NCI-H510A (cell line): ENCODE data around the gene SARNP.
"Not testable (repeated sequence)": the region's sequence is repeated elsewhere in the genome, so short reads cannot be mapped to it uniquely, and the experiment has no call there.

Experiments
- DNase-seq: peaks from one replicate; lab custom pipeline; 2025; lab: John Stamatoyannopoulos, UW

Gene SARNP, protein sequence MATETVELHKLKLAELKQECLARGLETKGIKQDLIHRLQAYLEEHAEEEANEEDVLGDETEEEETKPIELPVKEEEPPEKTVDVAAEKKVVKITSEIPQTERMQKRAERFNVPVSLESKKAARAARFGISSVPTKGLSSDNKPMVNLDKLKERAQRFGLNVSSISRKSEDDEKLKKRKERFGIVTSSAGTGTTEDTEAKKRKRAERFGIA

DNA sequence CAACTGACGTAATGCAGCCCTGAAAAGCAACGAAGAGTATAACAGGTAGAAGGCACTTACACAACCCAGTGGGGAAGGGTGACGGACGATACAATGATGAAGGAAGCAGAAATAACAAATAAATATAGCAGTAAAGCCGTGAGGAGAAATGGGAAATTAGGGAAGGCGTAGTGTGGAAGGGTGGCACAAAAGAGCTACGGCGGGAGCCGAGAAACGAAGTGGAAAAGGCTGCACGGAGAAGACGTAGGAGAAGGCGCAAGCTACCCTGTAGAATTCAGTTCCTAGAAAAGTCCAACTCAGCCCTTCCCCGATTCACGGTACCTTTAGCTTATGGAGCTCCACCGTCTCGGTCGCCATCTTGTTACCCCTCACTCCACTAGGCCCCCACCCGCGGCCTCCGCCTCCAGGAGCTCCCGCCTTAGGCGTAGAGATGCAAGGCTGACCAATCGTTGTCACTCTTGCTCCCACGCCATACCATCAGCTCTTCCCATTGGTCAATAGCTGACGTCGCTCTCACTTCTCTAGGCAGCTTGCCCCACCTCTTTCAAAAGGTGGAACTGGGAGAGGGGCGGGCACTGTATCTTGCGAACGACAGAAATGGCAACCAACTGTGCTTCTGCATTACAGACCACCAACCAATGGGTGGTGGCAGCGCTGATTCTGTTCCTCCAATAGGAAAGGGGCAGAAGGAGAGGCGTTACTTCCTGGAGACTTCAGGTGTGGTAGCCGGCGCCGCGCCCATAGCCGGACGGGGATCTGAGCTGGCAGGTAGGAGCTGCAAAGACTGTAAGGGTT lies at the start of gene SARNP, which contains the start of gene ORMDL2:
SARNP (minus strand) TSS at position 380 of the 795 bp plus-strand sequence; CDS start at position 357, 23 bp downstream.
ORMDL2 (plus strand) TSS at position 697 of the 795 bp plus-strand sequence. CDS start 959 bp downstream, outside the sequence.
- peak; percentile 98 for DNase-seq

DNA sequence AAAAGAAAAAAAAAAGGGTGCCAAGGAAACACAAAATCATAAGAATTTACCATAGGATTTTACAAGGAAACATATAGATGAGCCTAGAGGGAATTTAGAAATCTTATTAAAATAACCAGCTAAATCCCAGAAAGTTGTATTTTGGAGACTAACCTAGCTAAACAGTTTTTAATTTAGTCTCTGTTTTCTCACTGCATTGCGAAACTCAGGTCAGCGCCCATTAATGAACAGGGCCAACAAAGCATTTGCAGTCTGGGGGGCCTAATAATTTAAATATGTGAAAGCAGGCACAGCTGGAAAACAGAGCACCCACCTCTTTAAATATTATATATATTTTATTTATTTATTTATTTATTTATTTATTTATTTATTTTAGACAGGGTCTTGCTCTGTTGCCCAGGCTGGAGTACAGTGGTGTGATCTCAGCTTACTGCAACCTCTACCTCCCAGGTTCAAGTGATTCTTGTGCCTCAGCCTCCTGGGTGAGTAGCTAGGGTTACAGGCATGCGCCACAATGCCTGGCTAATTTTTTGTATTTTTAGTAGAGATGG lies 49.0 kb upstream of the SARNP start:
- DNase-seq, result not testable (repeated sequence)

GRCh38 chr12:55865327-55865726 lies 47.8 kb upstream of the SARNP start:
- DNase-seq, result no peak

- not testable (repeated sequence) for DNase-seq
Observed at GRCh38 chr12:55862931-55863330, 45.4 kb upstream of the SARNP start.

DNA sequence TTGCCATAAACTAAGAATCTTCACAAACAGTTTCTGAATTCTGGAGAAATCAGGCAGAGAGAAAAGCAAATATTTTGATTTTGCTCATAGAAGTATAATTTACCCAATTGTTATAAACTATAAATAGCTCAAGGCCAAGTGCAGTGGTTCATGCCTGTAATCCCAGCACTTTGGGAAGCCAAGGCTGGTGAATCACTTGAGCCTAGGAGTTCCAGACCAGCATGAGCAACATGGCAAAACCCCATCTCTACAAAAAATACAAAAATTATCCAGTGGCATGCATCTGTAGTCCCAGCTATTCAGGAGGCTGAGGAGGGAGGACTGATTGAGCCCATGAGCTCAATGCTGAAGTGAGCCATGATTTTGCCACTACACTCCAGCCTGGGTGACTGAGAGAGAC lies 44.8 kb upstream of the SARNP start:
- no peak for DNase-seq

DNA sequence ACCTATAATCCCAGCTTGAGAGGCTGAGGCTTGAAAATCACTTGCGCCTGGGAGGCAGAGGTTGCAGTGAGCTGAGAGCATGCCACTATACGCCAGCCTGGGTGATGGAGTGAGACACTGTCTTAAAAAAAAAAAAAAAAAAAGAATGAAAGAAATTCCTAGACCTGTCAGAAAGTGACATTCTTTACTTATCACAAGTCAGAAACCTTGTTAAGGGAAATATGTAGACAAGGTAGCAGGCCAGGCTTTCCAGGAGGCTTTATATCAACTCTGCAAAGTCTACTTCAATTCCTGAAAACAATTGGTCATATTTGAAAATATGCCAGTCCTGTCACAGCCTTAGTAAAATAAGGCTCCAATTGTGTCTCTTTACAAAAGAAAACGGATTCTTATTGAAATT lies 44.3 kb upstream of the SARNP start:
- DNase-seq, result no peak

DNA sequence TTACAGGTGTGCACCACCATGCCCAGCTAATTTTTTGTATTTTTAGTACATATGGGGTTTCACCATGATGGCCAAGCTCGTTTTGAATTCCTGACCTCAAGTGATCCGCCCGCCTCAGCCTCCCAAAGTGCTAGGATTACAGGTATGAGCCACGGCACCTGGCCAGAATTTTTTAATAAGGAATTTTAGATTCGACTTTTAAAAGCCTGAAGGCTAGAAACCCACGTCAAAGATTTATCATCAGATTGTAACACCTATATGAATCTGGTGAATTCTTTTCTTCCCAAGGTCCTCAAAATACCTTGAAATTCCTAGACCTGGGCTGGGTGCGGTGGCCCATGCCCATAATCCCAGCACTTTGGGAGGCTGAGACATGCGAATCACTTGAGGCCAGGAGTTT lies 43.9 kb upstream of the SARNP start:
- no peak for DNase-seq

DNA sequence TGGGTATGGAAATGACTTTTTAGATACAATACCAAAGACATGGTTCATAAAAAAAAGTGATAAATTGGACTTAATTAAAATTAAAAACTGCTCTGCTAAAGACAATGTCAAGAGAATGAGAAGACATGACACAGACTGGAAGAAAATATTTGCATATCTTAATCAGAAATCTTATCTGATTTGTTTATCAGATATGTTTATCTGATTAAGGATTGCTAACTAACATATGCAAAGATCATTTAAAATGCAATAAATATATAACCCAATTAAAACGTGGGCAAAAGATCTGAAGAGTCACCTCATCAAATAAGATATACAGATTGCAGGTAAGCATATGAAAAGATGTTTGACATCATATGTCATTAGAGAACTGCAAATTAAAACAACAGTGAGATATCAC lies 35.2 kb upstream of the SARNP start:
- no peak for DNase-seq

DNA sequence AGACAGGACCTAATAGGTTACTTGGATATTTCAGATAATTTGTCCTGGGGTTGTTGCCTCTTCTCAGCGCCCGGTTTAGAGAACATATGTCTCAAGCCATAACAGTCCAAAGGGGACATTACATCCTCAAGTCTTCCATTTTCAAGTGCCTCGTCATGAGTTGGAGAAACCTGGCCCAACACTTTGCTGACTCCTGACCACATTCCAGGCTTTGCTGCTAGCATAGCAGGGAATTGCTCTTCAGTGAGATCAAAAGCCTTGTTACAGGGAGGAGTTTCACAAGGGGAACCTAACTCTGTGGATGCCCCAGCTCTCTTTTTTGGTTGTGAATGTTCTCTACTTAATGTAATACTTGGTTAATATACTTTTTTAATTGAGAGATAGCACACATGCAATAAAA lies 33.4 kb upstream of the SARNP start:
- no peak for DNase-seq

DNA sequence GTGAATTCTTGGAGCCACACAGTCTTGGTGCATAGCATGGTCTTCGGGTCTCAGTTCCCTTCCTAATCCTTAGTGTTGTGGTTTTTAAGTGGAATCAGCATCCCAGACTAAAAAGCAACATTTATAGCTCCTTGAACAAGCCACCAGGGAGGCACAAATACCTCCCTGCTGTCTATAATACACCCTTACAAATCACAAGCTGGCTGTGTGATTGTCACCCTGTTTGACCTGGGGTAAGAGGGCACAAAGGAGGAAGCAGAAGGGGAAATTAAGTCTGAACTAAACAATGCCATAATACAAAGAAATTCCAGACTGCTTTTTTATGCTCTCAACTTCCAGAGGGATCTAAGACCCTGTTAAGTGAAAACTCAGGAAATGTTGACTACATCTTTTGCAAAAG lies 32.9 kb upstream of the SARNP start:
- no peak for DNase-seq

- no peak for DNase-seq
Observed at GRCh38 chr12:55849616-55850343, 32.3 kb upstream of the SARNP start.

DNA sequence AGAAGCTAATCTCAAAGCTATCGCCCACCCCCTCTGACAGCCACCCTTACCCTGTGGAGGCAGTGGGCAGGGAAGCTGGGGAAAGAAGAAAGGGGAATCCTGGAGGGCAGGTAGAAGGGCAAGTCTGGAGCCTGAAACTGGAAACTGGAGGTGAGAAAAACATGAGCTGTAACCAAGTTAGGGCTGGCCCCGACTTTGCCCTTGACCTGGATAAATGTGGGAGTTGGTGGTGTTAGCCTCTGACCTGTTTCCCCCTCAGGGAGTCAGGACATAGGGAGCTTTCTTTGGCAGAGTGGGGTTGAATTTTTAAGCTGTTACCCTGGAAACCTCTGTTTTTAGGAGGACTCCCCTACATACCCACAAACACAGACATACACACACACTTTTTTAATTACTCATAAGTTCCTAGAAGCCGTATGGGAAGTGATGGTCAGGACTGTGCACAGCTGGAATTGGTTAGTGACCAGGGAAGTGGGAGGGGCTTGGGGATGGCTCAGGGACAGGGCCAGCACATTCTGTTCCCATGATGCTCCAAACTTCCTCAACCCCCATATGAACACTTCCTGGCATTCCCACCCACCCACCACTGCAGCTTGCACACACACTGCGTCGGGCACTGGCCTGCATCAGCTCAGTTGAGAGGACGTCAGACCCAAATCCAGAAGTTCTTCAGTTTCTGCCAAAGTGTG lies 30.2 kb upstream of the SARNP start:
- DNase-seq, result no peak

DNA sequence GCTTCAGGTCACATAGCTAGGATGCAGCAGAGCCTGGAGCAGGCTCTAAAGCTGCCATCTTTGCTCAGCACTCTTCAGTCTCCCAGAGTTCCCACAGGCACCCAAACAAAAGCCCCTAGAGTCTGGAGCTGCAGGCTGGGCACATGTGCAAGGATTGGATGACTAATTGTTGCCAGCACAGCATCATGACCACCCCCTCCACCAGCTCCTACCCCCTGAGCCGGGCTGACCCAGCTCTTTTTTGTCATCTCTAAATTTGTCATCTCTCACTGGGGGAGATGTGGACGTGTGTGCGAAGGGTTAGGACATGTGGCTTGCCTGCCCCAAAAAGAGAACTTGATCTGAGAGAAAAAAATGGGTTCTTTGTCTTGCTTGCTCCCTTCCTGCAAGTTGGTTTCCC lies 29.5 kb upstream of the SARNP start:
- DNase-seq, result no peak

GRCh38 chr12:55845785-55846496 lies 28.4 kb upstream of the SARNP start:
- DNase-seq, result no peak

DNA sequence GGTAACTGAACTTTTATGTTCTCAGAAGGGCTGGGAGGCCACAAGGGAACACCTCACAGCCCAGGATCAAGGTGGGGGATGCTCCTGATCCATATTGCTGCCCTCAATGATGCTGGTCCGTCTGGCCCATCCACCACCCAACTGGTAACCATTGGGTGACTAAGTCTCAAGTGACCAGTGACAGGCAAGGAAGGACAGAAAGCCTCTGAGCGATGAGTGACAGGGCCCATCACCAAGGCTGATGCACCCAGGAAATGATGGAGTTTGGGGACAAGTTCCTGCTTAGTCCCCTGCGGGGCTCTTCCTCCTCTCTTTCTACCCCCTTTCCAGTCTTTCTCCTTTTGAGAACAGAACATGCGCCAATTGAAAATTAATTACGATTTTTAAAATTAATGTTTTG lies 27.8 kb upstream of the SARNP start:
- no peak for DNase-seq

GRCh38 chr12:55844961-55845360 lies 27.4 kb upstream of the SARNP start:
- DNase-seq, result no peak

DNA sequence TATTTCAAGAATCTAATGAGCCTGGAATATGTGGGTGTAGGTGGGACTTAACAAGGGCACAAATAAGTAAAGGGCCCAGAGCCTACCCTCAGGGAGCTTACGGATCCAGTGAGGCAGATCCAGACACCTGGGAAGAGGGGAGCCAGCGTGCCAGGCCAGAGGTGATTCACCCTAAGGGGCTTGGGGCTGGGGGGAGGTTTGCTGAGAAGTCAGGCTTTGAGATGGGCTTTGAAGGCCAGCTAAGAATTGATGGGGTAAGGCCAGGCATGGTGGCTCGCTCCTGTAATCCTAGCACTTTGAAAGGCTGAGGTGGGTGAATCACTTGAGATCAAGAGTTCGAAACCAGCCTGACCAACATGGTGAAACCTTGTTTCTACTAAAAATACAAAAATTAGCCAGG lies 25.9 kb upstream of the SARNP start:
- DNase-seq, result no peak

GRCh38 chr12:55842681-55843429 lies 25.3 kb upstream of the SARNP start, which contains the start of gene MMP19:
TSS of gene MMP19 (minus strand) at chr12:55842936. CDS start at chr12:55842830, 106 bp downstream.
- no peak for DNase-seq

DNA sequence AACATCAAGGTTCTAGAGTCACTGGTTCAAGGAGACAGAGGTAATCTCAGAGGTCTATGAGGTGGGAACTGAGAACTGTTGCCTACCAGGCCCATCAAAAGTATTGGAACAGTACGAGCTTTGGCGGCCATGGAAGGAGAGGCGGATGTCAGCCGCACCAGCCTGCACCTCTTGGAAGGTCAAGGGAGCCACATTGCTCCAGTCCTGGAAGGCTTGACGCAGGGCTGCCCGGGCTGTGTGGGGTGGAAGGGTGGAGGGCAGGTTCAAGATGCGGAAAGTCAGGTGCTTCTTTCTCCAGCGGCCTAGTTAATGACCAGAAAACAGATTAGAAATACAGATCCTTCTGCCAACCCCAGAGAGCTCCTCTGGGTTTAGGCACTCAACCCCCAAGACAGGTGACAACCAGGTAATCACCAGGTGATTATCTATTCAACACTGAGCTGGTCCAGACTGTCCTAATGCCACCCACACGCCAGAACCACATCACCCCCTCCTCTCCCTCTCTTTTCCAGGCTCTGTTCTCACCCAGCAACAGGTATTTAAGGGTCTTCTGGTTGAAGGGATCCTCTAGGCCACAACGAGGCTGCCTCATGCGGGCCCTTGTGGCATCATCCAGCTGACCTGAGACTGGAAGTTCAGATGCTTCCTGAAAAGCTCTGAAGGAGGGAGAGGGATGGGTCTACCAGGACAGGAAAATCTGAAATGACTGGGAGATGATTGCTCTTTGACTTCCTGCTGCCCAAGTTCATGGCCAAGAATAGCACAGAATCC lies 23.2 kb upstream of the SARNP start:
- DNase-seq, result no peak
